Muscle layer of colon (tissue), 2 donors: ENCODE results near the gene WDR6.

ENCODE experiments used
- H3K27ac ChIP-seq: one replicate; pipeline ENCODE4 v1.7.0; 2013; ENCODE audit warnings: low read depth, mild to moderate bottlenecking, low read length, moderate library complexity
- H3K27me3 ChIP-seq, 2 donors: one replicate each; pipeline ENCODE4 v1.7.0; 2013; ENCODE audit warnings: low read length in 2 of 2, mild to moderate bottlenecking in 2 of 2; ENCODE audit not compliant: insufficient read depth in 2 of 2, control insufficient read depth in 1 of 2
- H3K36me3 ChIP-seq: one replicate; pipeline ENCODE4 v1.7.0; 2013; ENCODE audit warnings: mild to moderate bottlenecking, low read length; ENCODE audit not compliant: insufficient read depth
- H3K4me1 ChIP-seq: one replicate; pipeline ENCODE4 v1.7.0; 2013; ENCODE audit warnings: mild to moderate bottlenecking, low read length; ENCODE audit not compliant: insufficient read depth
- H3K4me3 ChIP-seq, 2 donors: one replicate each; pipeline ENCODE4 v1.7.0; 2013; ENCODE audit warnings: low read length in 2 of 2, low read depth in 1 of 2, mild to moderate bottlenecking in 1 of 2, moderate library complexity in 1 of 2
- H3K9ac ChIP-seq: one replicate; pipeline ENCODE4 v1.7.0; 2013; ENCODE audit warnings: low read length
- H3K9me3 ChIP-seq: one replicate; pipeline ENCODE4 v1.7.0; 2013; ENCODE audit warnings: mild to moderate bottlenecking, low read length
- donor health status: abdominal sarcoma.
- donor health status: Adenocarcinoma of cecum.

The WDR6 gene

DNA sequence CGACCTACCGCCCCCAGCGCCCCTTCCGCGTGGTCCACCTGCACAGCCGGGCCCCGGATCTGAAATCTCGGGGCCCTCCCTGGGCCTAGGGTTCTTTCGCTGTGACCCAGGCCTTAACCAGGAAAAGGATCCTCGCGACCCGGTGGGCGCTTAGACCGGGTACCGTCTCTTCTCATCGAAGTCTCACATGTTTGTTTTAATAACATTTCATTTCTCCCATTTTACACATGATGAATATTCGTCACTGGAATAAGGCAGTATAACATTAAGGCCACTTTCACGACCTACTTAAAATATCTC, 11.5 kb downstream of the WDR6 start:
- Histone ChIP-seq H3K4me3 (peak overlapping the region; percentile 68 to 78), H3K9me3 (no peaks in the 10 kb centered on the region), H3K9ac (peak overlapping the region; percentile 36), H3K4me1 (peaks cover 29% of the 10 kb centered on the region), H3K27ac (peak overlapping the region; percentile 62), H3K36me3 (peaks cover 31% of the 10 kb centered on the region), H3K27me3 (no peaks in the 10 kb centered on the region)

DNA sequence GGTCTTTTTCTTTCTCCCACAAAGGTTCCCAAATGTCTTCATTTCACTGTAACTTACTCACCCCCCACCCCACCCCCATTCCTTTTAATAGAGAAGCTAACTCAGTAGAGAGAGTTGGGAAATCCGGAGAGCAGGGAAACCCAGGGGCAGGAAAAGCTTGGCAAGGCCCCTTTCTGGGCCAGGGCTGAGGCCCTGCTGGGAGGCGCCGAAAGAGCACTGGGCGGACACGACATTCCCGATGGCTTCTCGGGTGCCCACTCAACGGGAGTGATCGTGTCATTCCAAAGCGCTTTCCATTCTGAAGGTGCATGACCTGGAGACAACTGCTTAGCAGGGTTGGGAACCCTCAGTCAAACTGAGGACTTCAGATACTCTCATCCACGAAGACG, 12.7 kb downstream of the WDR6 start:
- Histone ChIP-seq H3K4me3 (peak overlapping the region; percentile 82 to 90), H3K9me3 (no peaks in the 10 kb centered on the region), H3K9ac (peak overlapping the region; percentile 77), H3K36me3 (peaks cover 37% of the 10 kb centered on the region), H3K27ac (no peak overlapping the region), H3K27me3 (no peaks in the 10 kb centered on the region), H3K4me1 (peaks cover 29% of the 10 kb centered on the region)

DNA sequence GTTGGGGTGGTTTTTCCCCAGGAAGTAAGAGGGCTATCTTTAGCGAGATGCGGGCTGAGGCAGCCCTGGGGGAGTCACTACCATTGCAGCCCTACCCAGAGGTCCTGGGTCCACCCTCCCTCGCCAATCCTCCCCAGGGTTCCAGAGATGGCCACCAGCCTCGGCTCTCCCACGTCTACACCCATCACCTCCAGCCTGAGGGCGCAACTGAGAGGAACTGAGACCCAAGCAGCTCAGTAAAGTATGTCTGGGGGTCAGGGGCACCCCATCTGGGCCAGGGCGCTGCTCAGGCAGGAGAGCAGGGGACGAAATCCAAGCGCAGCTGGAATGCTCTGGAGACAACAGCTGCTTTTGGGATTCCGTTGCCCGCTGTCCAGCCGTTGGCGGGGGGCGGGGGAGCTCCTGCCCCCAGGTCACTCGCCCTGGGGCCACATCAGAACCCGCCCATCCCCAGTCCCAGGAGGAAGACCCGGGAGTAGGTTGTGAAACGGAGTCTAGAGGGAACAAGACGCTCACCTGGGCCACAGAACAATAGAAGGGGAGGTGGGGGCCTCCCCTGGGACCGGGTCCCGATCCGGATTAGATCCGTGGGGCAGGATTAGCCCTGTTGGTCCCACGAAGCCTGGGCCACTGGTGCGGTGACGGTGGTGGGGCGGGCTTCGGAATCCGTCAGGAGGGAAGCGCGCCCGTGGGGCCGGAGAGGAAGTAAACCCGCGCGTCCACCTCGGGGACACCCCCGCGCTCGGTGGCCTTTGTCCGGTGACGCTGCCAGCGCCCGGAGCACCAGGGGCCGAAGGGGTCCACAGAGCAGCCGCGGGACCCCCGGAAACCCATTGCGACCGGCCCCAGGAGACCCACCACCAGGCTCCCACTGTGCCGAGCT, 13.4 kb downstream of the WDR6 start:
- peaks cover 38% of the 10 kb centered on the region for H3K36me3 ChIP-seq
- H3K9me3 ChIP-seq = no peaks in the 10 kb centered on the region
- H3K27me3 ChIP-seq = no peaks in the 10 kb centered on the region
- peak overlapping the region; percentile 82 to 90 for H3K4me3 ChIP-seq
- peak overlapping the region; percentile 77 for H3K9ac ChIP-seq
- H3K4me1 ChIP-seq = peaks cover 29% of the 10 kb centered on the region
- H3K27ac ChIP-seq = peak overlapping the region; percentile 99

DNA sequence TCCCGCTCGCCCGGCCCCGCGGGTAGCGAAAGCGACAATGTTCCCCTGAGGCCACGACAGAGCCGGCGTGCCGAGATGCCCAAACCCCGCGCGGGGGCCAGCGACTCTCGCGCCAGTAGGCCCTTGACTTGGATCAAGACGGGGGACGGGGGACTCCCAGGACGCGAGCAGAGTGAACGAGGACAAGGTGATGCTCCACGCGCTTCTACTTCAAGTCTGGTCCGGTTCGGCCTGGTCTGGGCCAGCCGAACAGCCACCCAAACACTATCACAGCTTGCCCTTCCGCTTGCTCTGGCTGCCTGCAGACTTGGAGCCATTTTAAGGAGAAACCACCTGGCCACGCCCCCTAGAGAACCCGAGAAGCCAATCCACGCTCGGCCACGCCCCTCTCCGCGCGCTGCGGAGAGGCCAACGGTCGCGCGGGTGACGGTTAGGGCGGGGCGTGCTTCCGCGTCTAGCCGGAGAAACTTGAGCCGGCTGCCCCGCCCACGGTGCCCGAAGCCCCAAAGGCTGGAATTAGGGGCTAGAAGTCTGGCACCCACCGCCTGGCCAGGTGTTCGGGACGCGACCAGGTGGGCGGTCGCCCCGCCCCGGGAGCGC, 14.1 kb downstream of the WDR6 start:
- H3K4me1 ChIP-seq = peaks cover 29% of the 10 kb centered on the region

DNA sequence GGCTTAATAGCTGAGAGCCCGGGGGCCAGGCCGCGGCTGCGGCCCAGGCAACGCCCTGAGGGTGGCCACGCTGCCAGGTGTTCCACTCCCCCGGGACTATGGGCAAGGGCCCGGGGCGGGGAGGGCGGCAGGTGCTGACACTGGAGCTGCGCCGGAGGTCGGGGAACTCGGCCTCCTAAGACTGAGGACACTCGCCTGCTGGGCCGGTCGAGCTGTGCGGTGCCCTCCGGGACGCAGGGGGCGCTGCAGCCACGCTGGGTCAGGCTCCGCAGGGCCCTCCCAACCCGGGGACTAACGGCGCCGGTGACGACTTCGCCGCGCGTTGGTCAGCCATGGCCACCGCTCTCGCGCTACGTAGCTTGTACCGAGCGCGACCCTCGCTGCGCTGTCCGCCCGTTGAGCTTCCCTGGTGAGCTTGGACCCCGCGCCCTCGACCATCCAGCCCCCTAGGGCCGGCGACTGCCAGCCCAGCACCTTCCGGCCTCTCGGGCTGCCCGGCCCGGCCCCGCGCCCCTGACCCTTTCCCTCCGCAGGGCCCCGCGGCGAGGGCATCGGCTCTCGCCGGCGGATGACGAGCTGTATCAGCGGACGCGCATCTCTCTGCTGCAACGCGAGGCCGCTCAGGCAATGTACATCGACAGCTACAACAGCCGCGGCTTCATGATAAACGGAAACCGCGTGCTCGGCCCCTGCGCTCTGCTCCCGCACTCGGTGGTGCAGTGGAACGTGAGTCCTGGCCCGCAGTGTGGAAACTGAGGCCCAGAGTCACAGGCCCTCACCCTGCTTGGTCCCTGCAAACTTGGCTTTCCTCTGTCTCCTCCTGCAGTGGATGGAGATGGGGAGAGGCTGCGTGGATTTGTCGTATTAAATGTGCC, 14.9 kb downstream of the WDR6 start, which contains the start of gene NDUFAF3:
NDUFAF3 (plus strand) TSS at position 309 of the 875 bp plus-strand sequence; CDS start at position 333, 24 bp downstream.
- Histone ChIP-seq H3K27me3 (no peaks in the 10 kb centered on the region), H3K4me1 (peaks cover 27% of the 10 kb centered on the region), H3K9me3 (no peaks in the 10 kb centered on the region), H3K36me3 (peaks cover 42% of the 10 kb centered on the region), H3K27ac (peak within 1 kb of the TSS; percentile 99), H3K4me3 (peak within 1 kb of the TSS; percentile 82 to 90), H3K9ac (peak within 1 kb of the TSS; percentile 96)

More for the DNA sequence above, 14.1 kb downstream of the WDR6 start:
- H3K27me3 ChIP-seq = no peaks in the 10 kb centered on the region
- H3K9me3 ChIP-seq = no peaks in the 10 kb centered on the region
- peak overlapping the region; percentile 99 for H3K27ac ChIP-seq
- peak overlapping the region; percentile 82 to 90 for H3K4me3 ChIP-seq
- H3K36me3 ChIP-seq = peaks cover 38% of the 10 kb centered on the region
- peak overlapping the region; percentile 96 for H3K9ac ChIP-seq

DNA sequence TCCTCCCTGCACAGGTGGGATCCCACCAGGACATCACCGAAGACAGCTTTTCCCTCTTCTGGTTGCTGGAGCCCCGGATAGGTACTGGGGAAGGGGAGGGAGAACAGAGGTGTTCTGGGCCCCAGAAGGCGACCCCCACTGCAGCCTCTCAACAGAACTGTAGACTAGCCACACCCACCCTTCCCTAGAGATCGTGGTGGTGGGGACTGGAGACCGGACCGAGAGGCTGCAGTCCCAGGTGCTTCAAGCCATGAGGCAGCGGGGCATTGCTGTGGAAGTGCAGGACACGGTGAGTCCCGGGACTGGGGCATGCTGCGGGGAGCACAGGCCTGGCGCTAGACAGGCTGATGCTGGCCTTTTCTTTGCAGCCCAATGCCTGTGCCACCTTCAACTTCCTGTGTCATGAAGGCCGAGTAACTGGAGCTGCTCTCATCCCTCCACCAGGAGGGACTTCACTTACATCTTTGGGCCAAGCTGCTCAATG, 15.5 kb downstream of the WDR6 start:
- Histone ChIP-seq H3K27me3 (no peaks in the 10 kb centered on the region), H3K4me1 (peaks cover 22% of the 10 kb centered on the region), H3K9me3 (no peaks in the 10 kb centered on the region), H3K27ac (peak overlapping the region; percentile 99), H3K9ac (peak overlapping the region; percentile 96), H3K4me3 (peak overlapping the region; percentile 82 to 90), H3K36me3 (peaks cover 46% of the 10 kb centered on the region)

DNA sequence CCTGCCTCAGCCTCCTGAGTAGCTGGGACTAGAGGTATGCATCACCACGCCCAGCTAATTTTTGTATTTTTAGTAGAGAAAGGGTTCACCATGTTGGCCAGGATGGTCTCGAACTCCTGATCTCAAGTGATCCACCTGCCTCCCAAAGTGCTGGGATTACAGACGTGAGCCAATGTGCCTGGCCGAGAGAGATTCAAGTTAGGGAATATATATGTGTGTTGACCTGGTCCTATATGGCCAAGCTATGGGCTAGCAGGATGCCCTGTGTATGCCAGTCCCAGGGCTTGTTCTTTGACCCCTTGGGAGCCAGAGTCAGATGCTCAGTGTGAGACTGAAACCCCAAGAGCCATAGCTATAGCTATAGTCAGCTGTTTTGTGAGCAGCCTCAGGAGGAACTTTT, 16.6 kb downstream of the WDR6 start:
- peaks cover 33% of the 10 kb centered on the region for H3K4me1 ChIP-seq
- no peaks in the 10 kb centered on the region for H3K9me3 ChIP-seq
- H3K27me3 ChIP-seq = no peaks in the 10 kb centered on the region
- no peak overlapping the region for H3K27ac ChIP-seq
- no peak overlapping the region for H3K4me3 ChIP-seq
- H3K36me3 ChIP-seq = peaks cover 46% of the 10 kb centered on the region
- no peak overlapping the region for H3K9ac ChIP-seq

DNA sequence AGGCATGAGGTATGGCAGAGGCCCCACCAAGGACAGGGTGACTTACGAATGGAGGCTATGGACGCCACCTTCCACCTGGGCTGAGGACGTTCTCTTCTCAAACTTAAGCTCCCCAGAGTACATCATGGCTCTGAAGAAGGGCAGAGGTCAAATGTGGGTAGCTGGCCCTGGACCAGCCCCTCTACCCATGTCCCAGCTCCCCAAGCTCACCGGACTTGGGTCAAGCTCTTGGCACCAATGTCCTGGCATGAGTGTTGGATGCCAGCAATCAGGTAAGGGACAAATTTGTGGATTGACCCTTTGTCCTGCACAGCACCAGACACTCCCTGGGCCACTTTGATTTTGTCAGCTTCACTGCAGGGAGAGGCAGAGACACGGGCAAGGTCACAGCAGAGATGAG, 17.3 kb downstream of the WDR6 start:
- Histone ChIP-seq H3K4me3 (no peak overlapping the region), H3K4me1 (peaks cover 36% of the 10 kb centered on the region), H3K27me3 (no peaks in the 10 kb centered on the region), H3K9ac (no peak overlapping the region), H3K9me3 (no peaks in the 10 kb centered on the region), H3K36me3 (peaks cover 46% of the 10 kb centered on the region), H3K27ac (no peak overlapping the region)

DNA sequence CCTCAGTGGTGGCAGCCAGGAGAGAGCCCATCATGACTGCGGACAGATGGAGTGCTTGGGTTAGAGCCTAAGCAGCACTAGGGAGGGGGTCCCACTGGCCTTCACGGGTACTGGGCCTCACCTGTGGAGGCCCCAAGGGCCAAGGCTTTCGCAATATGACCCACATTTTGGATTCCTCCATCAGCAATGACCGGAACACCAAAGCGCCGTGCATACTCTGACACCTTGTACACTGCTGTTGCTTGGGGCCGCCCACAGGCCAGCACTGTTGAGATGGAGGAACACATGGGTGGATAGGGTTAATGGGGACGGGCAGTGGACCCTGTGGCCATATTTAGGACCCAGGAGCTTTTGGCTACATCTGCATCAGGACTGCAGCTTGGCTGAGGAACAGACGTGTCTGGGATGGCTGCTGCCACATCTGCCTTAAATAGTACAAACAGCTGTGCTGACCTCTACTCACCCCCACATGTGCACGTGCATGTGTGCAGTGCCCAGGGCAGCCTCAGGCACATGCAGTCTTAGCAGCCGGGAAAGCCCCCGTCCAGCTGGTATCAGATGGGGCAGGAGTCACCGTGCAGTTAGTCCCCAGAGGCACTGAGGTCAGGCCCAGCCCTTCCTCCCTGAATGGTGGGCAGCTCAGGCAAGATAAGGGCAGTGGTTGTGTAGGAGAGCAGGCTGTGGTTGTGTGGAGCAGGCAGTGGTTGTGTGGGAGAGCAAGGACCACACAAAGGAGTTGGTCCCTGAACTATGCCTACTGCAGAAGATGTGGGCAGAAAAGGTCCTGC, 18.0 kb downstream of the WDR6 start:
- Histone ChIP-seq H3K36me3 (peaks cover 47% of the 10 kb centered on the region), H3K9me3 (no peaks in the 10 kb centered on the region), H3K9ac (no peak overlapping the region), H3K4me3 (no peak overlapping the region), H3K27ac (no peak overlapping the region), H3K4me1 (peaks cover 34% of the 10 kb centered on the region), H3K27me3 (no peaks in the 10 kb centered on the region)

DNA sequence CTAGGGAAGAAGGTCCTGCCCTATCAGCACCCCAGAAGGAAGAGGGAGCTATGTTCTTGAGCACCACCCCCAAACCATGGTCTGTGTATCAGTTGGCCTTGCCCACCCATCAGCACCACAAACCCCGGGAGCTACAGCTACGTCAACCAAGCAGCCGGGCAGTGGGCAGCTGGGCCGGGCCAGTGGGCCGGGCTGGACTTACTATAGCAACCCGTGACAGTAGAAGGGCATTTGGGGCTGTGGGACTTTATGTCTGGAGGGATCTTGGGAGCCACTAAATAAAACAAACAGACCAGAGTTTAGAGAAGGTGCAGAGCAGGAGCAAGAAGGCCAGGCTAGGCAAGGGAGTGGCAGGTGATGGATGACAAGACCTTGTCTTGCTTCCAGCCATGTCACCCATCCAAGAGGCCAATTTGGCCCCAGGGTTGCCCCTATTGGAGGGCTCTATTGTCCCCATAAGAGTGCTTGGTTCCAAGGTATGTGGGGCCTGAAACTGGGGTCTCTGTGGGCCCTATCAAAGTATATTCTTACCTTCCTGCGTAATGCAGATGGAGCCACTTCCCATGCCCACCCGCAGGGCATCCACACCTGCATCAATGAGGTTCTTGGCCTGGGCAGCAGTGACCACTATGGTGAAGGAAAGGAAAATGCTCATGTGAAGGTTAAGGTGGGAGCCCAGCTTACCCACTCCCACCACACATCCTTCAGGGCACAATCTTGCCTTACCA, 18.8 kb downstream of the WDR6 start:
- H3K9me3 ChIP-seq = no peaks in the 10 kb centered on the region
- no peak overlapping the region for H3K4me3 ChIP-seq
- no peak overlapping the region for H3K9ac ChIP-seq
- no peak overlapping the region for H3K27ac ChIP-seq
- H3K4me1 ChIP-seq = peaks cover 30% of the 10 kb centered on the region
- peaks cover 53% of the 10 kb centered on the region for H3K36me3 ChIP-seq
- H3K27me3 ChIP-seq = no peaks in the 10 kb centered on the region
